Heart left ventricle (tissue), 13 donors: ENCODE data around the gene ORC4.

ENCODE experiments used
- POLR2A ChIP-seq, 2 donors: fragments of 450-650 bp; IDR thresholded peaks; one replicate each; pipeline ENCODE4 v1.6.1; 2017; ENCODE audit warnings: antibody characterized with exemption in 2 of 2, mild to moderate bottlenecking in 2 of 2, moderate library complexity in 2 of 2
- TF ChIP-seq, protein P1 (sequence below), 12 donors: fragments of 200-600 bp; sonication (generic) in 4 of 12; IDR thresholded peaks; one replicate each; pipeline versions ENCODE4 v1.5.0 to v1.8.0; 2018 to 2022; ENCODE audit warnings: antibody characterized with exemption in 12 of 12, mild to moderate bottlenecking in 5 of 12
- donor health status: ischemic (EF 13 %, LVEDD 7.1; RV severe dilation, severe dysfunction).
- donor health status: DM: no; HTN: yes; CAD: no.
- donor health status: DM: no; HTN: no; CAD: no.
- donor health status: ischemic (EF 25% LVEDD 6.9; RV normal size, moderate dysfunction).
- donor health status: ischemic (EF 25% LVEDD 5.7; RV mildly dilated, moderate dysfunction).
- donor health status: ischemic (EF 35%, LVEDD 5.7; RV mildly dilated, moderate dysfunction).
- donor health status: nonischemic (EF 11% LVEDD 7.7; RV severe dilation, severe dysfunction).
- donor health status: DM: yes; HTN: yes; CAD: no.
- donor health status: PGD.
- donor health status: ischemic (EF 29% LVEDD 5.4; RV normal size, mild dysfunction).
- donor health status: nonischemic (EF 23%, LVEDD 6.1; RV moderate dilation, normal function).

DNA sequence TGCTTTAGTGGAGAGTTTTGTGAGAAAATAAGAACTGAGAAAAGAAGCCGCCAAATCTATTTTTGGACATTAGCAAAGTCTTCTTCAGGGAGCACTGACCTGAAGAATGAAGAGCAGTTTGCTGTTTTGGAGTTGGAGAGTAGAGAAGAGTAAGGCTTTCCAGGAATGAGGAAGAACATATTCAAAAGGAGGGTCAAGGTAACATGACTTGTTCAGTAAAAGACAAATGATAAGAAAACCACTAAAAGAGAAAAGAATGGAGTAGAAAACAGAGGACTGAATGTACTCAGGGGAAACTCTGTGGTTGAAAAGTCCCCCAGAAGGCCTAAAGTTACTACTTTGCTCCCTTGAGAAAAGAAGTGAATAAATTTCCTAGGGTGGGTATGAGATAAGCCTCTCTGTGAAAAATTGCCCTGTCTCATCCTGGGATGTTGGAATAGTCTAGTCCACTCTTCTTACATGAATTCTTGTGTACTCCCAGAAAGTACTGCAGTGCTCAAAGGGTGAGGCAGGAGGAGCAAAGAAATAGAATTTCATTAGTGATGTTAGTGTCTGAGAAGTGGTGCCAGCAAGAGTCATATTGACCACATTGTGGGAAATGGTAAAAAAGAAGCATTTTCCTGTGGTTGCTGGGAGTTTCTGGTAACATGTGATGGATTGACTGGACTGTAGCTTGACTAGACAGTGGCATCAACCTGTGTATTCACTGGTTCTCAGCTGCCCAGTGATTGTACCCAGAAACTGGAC lies 28.1 kb upstream of the ORC4 start:
- TF ChIP-seq POLR2A (IDR thresholded peaks at IDR 0.05) = no peak
- TF ChIP-seq, protein P1, sequence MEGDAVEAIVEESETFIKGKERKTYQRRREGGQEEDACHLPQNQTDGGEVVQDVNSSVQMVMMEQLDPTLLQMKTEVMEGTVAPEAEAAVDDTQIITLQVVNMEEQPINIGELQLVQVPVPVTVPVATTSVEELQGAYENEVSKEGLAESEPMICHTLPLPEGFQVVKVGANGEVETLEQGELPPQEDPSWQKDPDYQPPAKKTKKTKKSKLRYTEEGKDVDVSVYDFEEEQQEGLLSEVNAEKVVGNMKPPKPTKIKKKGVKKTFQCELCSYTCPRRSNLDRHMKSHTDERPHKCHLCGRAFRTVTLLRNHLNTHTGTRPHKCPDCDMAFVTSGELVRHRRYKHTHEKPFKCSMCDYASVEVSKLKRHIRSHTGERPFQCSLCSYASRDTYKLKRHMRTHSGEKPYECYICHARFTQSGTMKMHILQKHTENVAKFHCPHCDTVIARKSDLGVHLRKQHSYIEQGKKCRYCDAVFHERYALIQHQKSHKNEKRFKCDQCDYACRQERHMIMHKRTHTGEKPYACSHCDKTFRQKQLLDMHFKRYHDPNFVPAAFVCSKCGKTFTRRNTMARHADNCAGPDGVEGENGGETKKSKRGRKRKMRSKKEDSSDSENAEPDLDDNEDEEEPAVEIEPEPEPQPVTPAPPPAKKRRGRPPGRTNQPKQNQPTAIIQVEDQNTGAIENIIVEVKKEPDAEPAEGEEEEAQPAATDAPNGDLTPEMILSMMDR (IDR thresholded peaks at IDR 0.05) = no peak
